Endothelial cell of umbilical vein (primary cell): Measurements from ENCODE around the gene BEX2.

Experiments used
- EZH2 ChIP-seq: IDR thresholded peaks from 2 replicates; pipeline ENCODE4 v1.6.1; 2012; ENCODE audit warnings: borderline replicate concordance, low read depth, mild to moderate bottlenecking, moderate library complexity, low read length, inconsistent platforms; ENCODE audit not compliant: severe bottlenecking
- FOS ChIP-seq: IDR thresholded peaks from 2 replicates; pipeline ENCODE4 v1.6.1; 2011; ENCODE audit warnings: mild to moderate bottlenecking, low read length, moderate library complexity, borderline replicate concordance; ENCODE audit not compliant: insufficient read depth
- JUN ChIP-seq: IDR thresholded peaks from 2 replicates; pipeline ENCODE4 v1.6.1; 2011; ENCODE audit warnings: borderline replicate concordance, low read depth; ENCODE audit not compliant: insufficient read length, insufficient read depth
- POLR2A ChIP-seq: IDR thresholded peaks from 2 replicates; pipeline ENCODE4 v1.6.1; 2012; ENCODE audit warnings: low read depth, mild to moderate bottlenecking, control low read depth, low read length
- POLR2AphosphoS5 ChIP-seq: IDR thresholded peaks from 2 replicates; pipeline ENCODE4 v1.6.1; 2012; ENCODE audit warnings: low read depth, mild to moderate bottlenecking, control low read depth, low read length, moderate library complexity; ENCODE audit not compliant: insufficient read depth
- TF ChIP-seq, protein P1 (sequence below), 2 donors: IDR thresholded peaks; 1 replicate in 1 of 2; 2 replicates in 1 of 2; pipeline ENCODE4 v1.5.1; 2011; ENCODE audit warnings: low read length in 2 of 2, mild to moderate bottlenecking in 2 of 2, moderate library complexity in 2 of 2, control low read depth in 1 of 2, inconsistent platforms in 1 of 2, low read depth in 1 of 2; ENCODE audit not compliant: insufficient read depth in 1 of 2; ENCODE audit errors: extremely low read depth in 1 of 2
- TF ChIP-seq, protein P2 (sequence below): IDR thresholded peaks from 2 replicates; pipeline ENCODE4 v1.6.1; 2011; ENCODE audit not compliant: insufficient read depth, insufficient read length

DNA sequence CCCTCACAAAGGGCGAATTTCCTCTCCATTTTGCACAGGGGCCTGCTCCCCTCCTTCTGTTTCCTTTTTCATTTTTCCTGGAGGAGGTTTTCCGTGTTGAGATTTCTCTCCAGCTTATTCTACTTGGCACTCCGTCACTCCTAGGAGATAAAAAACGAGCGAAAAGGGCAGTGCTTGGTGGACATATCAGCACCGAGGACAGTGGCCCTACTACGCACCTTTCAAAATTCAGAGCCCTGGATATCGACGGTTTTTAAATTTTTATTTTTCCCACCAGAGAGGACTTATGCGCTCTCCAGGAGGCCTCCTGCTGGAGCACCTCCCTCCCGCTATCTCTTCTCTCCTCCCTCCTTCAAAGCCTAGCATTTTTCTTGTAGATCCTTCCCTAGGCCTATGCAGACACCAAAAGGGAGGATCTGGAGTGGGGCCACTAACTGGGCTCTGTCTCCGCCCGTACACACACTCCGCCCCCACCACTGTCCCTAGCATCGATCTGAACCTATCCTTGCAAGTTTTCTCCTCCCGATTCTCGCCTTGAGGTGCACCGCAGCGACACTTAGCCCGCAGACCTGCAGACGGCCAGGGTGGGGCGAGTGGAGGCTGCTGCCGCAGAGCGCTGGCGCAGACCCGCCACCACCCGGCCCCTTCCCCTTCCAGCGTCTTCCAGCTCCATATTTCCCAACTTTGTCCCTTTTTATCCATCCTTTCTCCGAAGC, 37.0 kb upstream of the BEX2 start:
- TF ChIP-seq POLR2A (no peak), EZH2 (no peak), POLR2AphosphoS5 (no peak), FOS (no peak), JUN (no peak)
- TF ChIP-seq, protein P1, sequence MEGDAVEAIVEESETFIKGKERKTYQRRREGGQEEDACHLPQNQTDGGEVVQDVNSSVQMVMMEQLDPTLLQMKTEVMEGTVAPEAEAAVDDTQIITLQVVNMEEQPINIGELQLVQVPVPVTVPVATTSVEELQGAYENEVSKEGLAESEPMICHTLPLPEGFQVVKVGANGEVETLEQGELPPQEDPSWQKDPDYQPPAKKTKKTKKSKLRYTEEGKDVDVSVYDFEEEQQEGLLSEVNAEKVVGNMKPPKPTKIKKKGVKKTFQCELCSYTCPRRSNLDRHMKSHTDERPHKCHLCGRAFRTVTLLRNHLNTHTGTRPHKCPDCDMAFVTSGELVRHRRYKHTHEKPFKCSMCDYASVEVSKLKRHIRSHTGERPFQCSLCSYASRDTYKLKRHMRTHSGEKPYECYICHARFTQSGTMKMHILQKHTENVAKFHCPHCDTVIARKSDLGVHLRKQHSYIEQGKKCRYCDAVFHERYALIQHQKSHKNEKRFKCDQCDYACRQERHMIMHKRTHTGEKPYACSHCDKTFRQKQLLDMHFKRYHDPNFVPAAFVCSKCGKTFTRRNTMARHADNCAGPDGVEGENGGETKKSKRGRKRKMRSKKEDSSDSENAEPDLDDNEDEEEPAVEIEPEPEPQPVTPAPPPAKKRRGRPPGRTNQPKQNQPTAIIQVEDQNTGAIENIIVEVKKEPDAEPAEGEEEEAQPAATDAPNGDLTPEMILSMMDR (IDR thresholded peaks at IDR 0.05; ENCODE audit: extremely low read depth in 1 of 2, insufficient read depth in 1 of 2, low read depth in 1 of 2, low read length in 2 of 2) = no peak
- TF ChIP-seq, protein P2, sequence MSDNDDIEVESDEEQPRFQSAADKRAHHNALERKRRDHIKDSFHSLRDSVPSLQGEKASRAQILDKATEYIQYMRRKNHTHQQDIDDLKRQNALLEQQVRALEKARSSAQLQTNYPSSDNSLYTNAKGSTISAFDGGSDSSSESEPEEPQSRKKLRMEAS = no peak
